Fibroblast of mammary gland (primary cell): Measurements from ENCODE around the gene ARIH2.

Experiments
- DNase-seq: peaks from one replicate; pipeline ENCODE4 v3.0.0-alpha.2; 2010; ENCODE audit warnings: low read depth
- H3K4me3 ChIP-seq: 2 replicates; pipeline ENCODE4 v1.5.1; 2011; ENCODE audit warnings: low read depth, mild to moderate bottlenecking, low read length, moderate library complexity; ENCODE audit not compliant: control insufficient read depth
- CTCF ChIP-seq: conservative IDR thresholded peaks from 2 replicates; pipeline ENCODE4 v1.5.1; 2011; ENCODE audit warnings: low read depth, low read length, inconsistent platforms; ENCODE audit not compliant: control insufficient read depth, insufficient read depth

ARIH2 gene

GRCh38 chr3:48938689-48939088 lies 20.0 kb downstream of the ARIH2 start:
- DNase-seq = no peak
- no peak overlapping the region for H3K4me3 ChIP-seq
- TF ChIP-seq CTCF = no peak

- no peak for DNase-seq
- no peak overlapping the region for H3K4me3 ChIP-seq
- no peak for TF ChIP-seq CTCF
Observed at GRCh38 chr3:48945432-48945831, 26.8 kb downstream of the ARIH2 start.

- H3K4me3 ChIP-seq = no peak overlapping the region
- TF ChIP-seq CTCF = no peak
- no peak for DNase-seq
Observed at GRCh38 chr3:48945891-48946549, 27.4 kb downstream of the ARIH2 start.

- H3K4me3 ChIP-seq = no peak overlapping the region
- no peak for DNase-seq
- TF ChIP-seq CTCF = no peak
Observed at GRCh38 chr3:48949376-48949717, 30.7 kb downstream of the ARIH2 start.

- H3K4me3 ChIP-seq = no peak overlapping the region
- no peak for TF ChIP-seq CTCF
- no peak for DNase-seq
Observed at GRCh38 chr3:48950051-48950450, 31.4 kb downstream of the ARIH2 start.

- TF ChIP-seq CTCF = no peak
- no peak for DNase-seq
- H3K4me3 ChIP-seq = no peak overlapping the region
Observed at GRCh38 chr3:48951764-48952163, 33.1 kb downstream of the ARIH2 start.
